HepG2 (cell line): Measurements from ENCODE around the gene APRT. TPM values are rescaled to one million over a fixed set of nuclear protein-coding genes. Genes with fewer than 3 reads are reported as not detected.

Experiments used
- ATAC-seq: fragments of 200-7000 bp; cut with Tn5 transposase; 3 replicates; pipeline ENCODE4 v1.9.1; 2020; ENCODE audit warnings: mild to moderate bottlenecking, moderate library complexity
- BruUV-seq: library from RNA; stranded (reverse); fragments of 400-500 nt; replicated peaks from 2 replicates; lab custom pipeline; 2021; lab: Mats Ljungman, UMichigan
- CTCF ChIA-PET: fragments of 300-600 bp; formaldehyde crosslinking; extraction: SDS; loops from one replicate; lab custom pipeline; 2021; ENCODE audit warnings: low total read pairs, inconsistent platforms, low intra/inter-chr PET ratio; lab: Yijun Ruan, JAX
- POLR2A ChIA-PET: fragments of 350-600 bp; sonication (Branson Sonifier 250); formaldehyde crosslinking; loops from one replicate; lab custom pipeline; 2020; ENCODE audit warnings: antibody characterized with exemption, inconsistent platforms; lab: Yijun Ruan, JAX
- DNase-seq: peaks from one replicate; pipeline ENCODE4 v3.0.0-alpha.2; 2015; ENCODE audit warnings: low spot score
- FAIRE-seq: peaks from 3 replicates; lab custom pipeline; 2011; peaks lifted over from hg19 to GRCh38; lab: Jason Lieb, UNC
- H2AFZ ChIP-seq: one replicate; pipeline ENCODE4 v1.6.1; 2011; ENCODE audit warnings: low read length, inconsistent platforms
- H3K27ac ChIP-seq: fragments of 300-600 bp; 3 replicates; pipeline ENCODE4 v1.8.0; 2011; ENCODE audit warnings: mixed run types, mild to moderate bottlenecking, mixed read lengths, low read length, inconsistent platforms; ENCODE audit not compliant: insufficient read depth; ENCODE audit errors: extremely low read length
- H3K27me3 ChIP-seq, 2 experiments: fragments of 200-600 bp in 1 of 2; 2 replicates in 1 of 2; 3 replicates in 1 of 2; pipeline versions ENCODE4 v1.6.0 to v1.8.0; 2011; ENCODE audit warnings: low read length in 2 of 2, mild to moderate bottlenecking in 2 of 2, moderate library complexity in 2 of 2, inconsistent platforms in 1 of 2; ENCODE audit not compliant: insufficient read depth in 2 of 2, control insufficient read depth in 1 of 2
- H3K36me3 ChIP-seq, 2 experiments: fragments of 200-600 bp in 1 of 2; replicated peaks in 1 of 2; 2 replicates in 1 of 2; 3 replicates in 1 of 2; pipeline versions ENCODE4 v1.5.1 to v1.8.0; 2011; ENCODE audit warnings: low read length in 2 of 2, inconsistent platforms in 1 of 2; ENCODE audit not compliant: insufficient read depth in 2 of 2, control insufficient read depth in 1 of 2
- H3K4me1 ChIP-seq: 2 replicates; pipeline ENCODE4 v1.5.1; 2012; ENCODE audit warnings: low read length, inconsistent platforms; ENCODE audit not compliant: insufficient read depth
- H3K4me2 ChIP-seq: 2 replicates; pipeline ENCODE4 v1.6.0; 2011; ENCODE audit warnings: low read depth, low read length, inconsistent platforms
- H3K4me3 ChIP-seq, 3 experiments: fragments of 200-600 bp in 1 of 3; sonication (generic), shearing (Covaris generic) in 1 of 3; replicated peaks in 1 of 3; 2 replicates each; pipeline ENCODE4 v1.5.1; 2011 to 2016; ENCODE audit warnings: low read length in 3 of 3, inconsistent platforms in 2 of 3, low read depth in 2 of 3, mild to moderate bottlenecking in 2 of 3, control low read depth in 1 of 3, mixed read lengths in 1 of 3; ENCODE audit not compliant: insufficient read depth in 1 of 3
- H3K79me2 ChIP-seq: one replicate; pipeline ENCODE4 v1.6.1; 2011; ENCODE audit warnings: low read length, inconsistent platforms; ENCODE audit not compliant: insufficient read depth
- H3K9ac ChIP-seq: 2 replicates; pipeline ENCODE4 v1.6.0; 2011; ENCODE audit warnings: mild to moderate bottlenecking, low read depth, low read length, inconsistent platforms; ENCODE audit not compliant: insufficient read depth
- H3K9me3 ChIP-seq: 2 replicates; pipeline ENCODE4 v1.5.1; 2012; ENCODE audit warnings: mild to moderate bottlenecking, low read length
- H4K20me1 ChIP-seq: 2 replicates; pipeline ENCODE4 v1.6.0; 2011; ENCODE audit warnings: inconsistent platforms, mild to moderate bottlenecking, low read length, moderate library complexity; ENCODE audit not compliant: insufficient read depth
- ATAD3A ChIP-seq: sonication (generic); formaldehyde crosslinking; IDR thresholded peaks from 2 replicates; pipeline ENCODE4 v1.4.0; 2020; ENCODE audit warnings: missing genetic modification reagents
- ATF7-NPFF ChIP-seq: sonication (generic); formaldehyde crosslinking; IDR thresholded peaks from 2 replicates; pipeline ENCODE4 v1.8.1; 2023; ENCODE audit warnings: mild to moderate bottlenecking, low read depth, missing genetic modification reagents, moderate library complexity
- E2F1 ChIP-seq: sonication (generic); formaldehyde crosslinking; IDR thresholded peaks from 2 replicates; pipeline ENCODE4 v1.5.0; 2020; ENCODE audit warnings: missing genetic modification reagents
- HDAC1 ChIP-seq: sonication (generic); formaldehyde crosslinking; IDR thresholded peaks from 2 replicates; pipeline ENCODE4 v1.5.1; 2020; ENCODE audit warnings: mild to moderate bottlenecking, missing genetic modification reagents
- HIVEP1 ChIP-seq: sonication (generic); formaldehyde crosslinking; IDR thresholded peaks from 2 replicates; pipeline ENCODE4 v1.4.0; 2020; ENCODE audit warnings: mild to moderate bottlenecking, missing genetic modification reagents
- KDM5A ChIP-seq: fragments of 200-600 bp; sonication (generic); IDR thresholded peaks from 2 replicates; pipeline ENCODE4 v1.7.0; 2018; ENCODE audit warnings: antibody characterized with exemption, mild to moderate bottlenecking, low read length, borderline replicate concordance
- KDM6A ChIP-seq: IDR thresholded peaks from 2 replicates; pipeline ENCODE4 v1.6.1; 2016; ENCODE audit warnings: low read depth
- KLF13 ChIP-seq: sonication (generic); formaldehyde crosslinking; IDR thresholded peaks from 2 replicates; pipeline ENCODE4 v1.4.0; 2020; ENCODE audit warnings: mild to moderate bottlenecking, missing genetic modification reagents
- MBD4 ChIP-seq: IDR thresholded peaks from 2 replicates; pipeline ENCODE4 v1.6.1; 2012; ENCODE audit warnings: low read length, inconsistent platforms, borderline replicate concordance
- MED13 ChIP-seq: sonication (generic); formaldehyde crosslinking; IDR thresholded peaks from 2 replicates; pipeline ENCODE4 v1.5.0; 2020; ENCODE audit warnings: missing genetic modification reagents
- NCOR1 ChIP-seq: fragments of 200-600 bp; sonication (generic); IDR thresholded peaks from 2 replicates; pipeline ENCODE4 v1.7.0; 2017; ENCODE audit warnings: antibody characterized with exemption, low read length, borderline replicate concordance
- SNAI1 ChIP-seq: sonication (generic); formaldehyde crosslinking; IDR thresholded peaks from 2 replicates; pipeline ENCODE4 v1.5.0; 2020; ENCODE audit warnings: mild to moderate bottlenecking, missing genetic modification reagents, borderline replicate concordance
- SNAPC5 ChIP-seq: sonication (generic); formaldehyde crosslinking; IDR thresholded peaks from 2 replicates; pipeline ENCODE4 v1.8.1; 2023; ENCODE audit warnings: mild to moderate bottlenecking, missing genetic modification reagents, borderline replicate concordance
- TAF1 ChIP-seq: sonication (generic); formaldehyde crosslinking; IDR thresholded peaks from 2 replicates; pipeline ENCODE4 v1.4.0; 2020; ENCODE audit warnings: missing genetic modification reagents
- TGIF2 ChIP-seq: IDR thresholded peaks from 2 replicates; pipeline ENCODE4 v1.6.1; 2016; ENCODE audit warnings: control low read depth, missing compliant biosample characterization
- ZBTB7A ChIP-seq: sonication (generic); formaldehyde crosslinking; IDR thresholded peaks from 2 replicates; pipeline ENCODE4 v1.8.0; 2022; ENCODE audit warnings: mild to moderate bottlenecking, missing genetic modification reagents
- ZNF24 ChIP-seq: fragments of 450-650 bp; IDR thresholded peaks from 2 replicates; pipeline ENCODE4 v1.6.1; 2017; ENCODE audit warnings: antibody characterized with exemption, mild to moderate bottlenecking
- ZNF530 ChIP-seq: sonication (generic); formaldehyde crosslinking; IDR thresholded peaks from 2 replicates; pipeline ENCODE4 v1.5.0; 2020; ENCODE audit warnings: low read depth, mild to moderate bottlenecking, missing genetic modification reagents
- ZNF550 ChIP-seq: sonication (generic); formaldehyde crosslinking; IDR thresholded peaks from 2 replicates; pipeline ENCODE4 v1.4.0; 2020; ENCODE audit warnings: mild to moderate bottlenecking, missing genetic modification reagents, borderline replicate concordance
- ZNF607 ChIP-seq: sonication (generic); formaldehyde crosslinking; IDR thresholded peaks from 2 replicates; pipeline ENCODE4 v1.5.1; 2020; ENCODE audit warnings: missing genetic modification reagents, mild to moderate bottlenecking, borderline replicate concordance
- ZNF674 ChIP-seq: sonication (generic); formaldehyde crosslinking; IDR thresholded peaks from 2 replicates; pipeline ENCODE4 v1.5.0; 2020; ENCODE audit warnings: low read depth, mild to moderate bottlenecking, missing genetic modification reagents
- ZNF776 ChIP-seq: sonication (generic); formaldehyde crosslinking; IDR thresholded peaks from 2 replicates; pipeline ENCODE4 v1.4.0; 2020; ENCODE audit warnings: mild to moderate bottlenecking, missing genetic modification reagents
- WGBS: methylation state at CpG from one replicate; pipeline ENCODE4 v1.1.6; 2017; ENCODE audit warnings: low lambda C conversion rate; 5-methylcytosine and 5-hydroxymethylcytosine counted together
- in situ Hi-C: cut with HindIII; loops from 2 replicates; pipeline ENCODE4 v1.10.0; 2017; ENCODE audit warnings: low pct_unique_long_range_greater_than_20kb; ENCODE audit not compliant: extremely low pct_ligation_motif_present
- intact Hi-C: fragments of 100-400 bp; cut with micrococcal nuclease; formaldehyde crosslinking; loops from one replicate; pipeline ENCODE4 v1.10.0; 2022; ENCODE audit not compliant: unreplicated experiment
- polyA plus RNA-seq, 8 experiments: library from polyadenylated mRNA; depleted of rRNA in 3 of 8; stranded (reverse) in 7 of 8; unstranded in 1 of 8; fragments of >200 nt; fragmentation: Illumina TruSeq in 4 of 8; extraction: Trizol in 4 of 8; gene quantifications; 2 replicates each; pipeline versions ENCODE4 v1.2.1 to v1.2.3, GENCODE V29; 2011 to 2016; ENCODE audit warnings: low read depth in 4 of 8, missing spikeins in 1 of 8, mixed read lengths in 1 of 8; ENCODE audit not compliant: insufficient read depth in 1 of 8
- total RNA-seq, 5 experiments: library from RNA; depleted of rRNA; stranded (reverse); fragments of >200 nt; fragmentation: Illumina TruSeq; extraction: Trizol; gene quantifications; 2 replicates each; pipeline ENCODE4 v1.2.3, GENCODE V29; 2016; ENCODE audit warnings: low read depth in 1 of 5
- TF ChIP-seq, protein P1 (sequence below): sonication (generic); formaldehyde crosslinking; IDR thresholded peaks from 2 replicates; pipeline ENCODE4 v1.4.0; 2020; ENCODE audit warnings: low read depth, mild to moderate bottlenecking, missing genetic modification reagents

The APRT gene
- total and polyA plus RNA-seq, 2 of the 13 experiments (the other 11 are each of a cell fraction or from before 2014, with no cell fraction given) = 155 to 242 TPM

DNA sequence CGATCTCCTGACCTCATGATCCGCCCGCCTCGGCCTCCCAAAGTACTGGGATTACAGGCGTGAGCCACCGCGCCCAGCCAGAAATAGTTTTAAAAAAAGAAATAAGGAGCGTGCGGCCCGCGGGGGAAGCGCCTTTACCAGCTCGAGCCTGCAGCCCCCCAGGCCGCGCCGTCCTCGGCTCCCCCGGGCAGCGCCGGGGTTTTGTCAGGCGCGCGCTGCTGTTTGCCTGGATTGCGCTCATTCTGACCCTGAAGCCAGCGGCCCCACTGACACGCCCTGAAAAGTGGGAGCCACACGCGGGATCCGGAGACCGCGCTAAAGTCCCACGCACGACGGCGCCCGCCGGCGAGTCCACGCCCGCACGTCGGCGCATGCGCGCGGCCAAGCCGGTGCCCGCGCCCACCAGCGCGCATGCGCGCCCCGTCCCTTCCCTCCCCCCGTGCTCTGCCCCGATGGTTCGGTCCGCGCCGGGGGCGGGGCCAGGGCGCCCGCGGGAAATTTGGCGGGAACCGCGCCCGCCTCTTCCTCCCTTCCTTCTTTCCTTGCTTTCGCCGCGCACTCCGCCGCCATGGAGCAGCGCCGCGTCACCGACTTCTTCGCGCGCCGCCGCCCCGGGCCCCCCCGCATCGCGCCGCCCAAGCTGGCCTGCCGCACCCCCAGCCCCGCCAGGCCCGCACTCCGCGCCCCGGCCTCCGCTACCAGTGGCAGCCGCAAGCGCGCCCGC, 8.3 kb downstream of the APRT start, which contains the start of gene CDT1:
Gene CDT1 (plus strand): TSS at position 526 of the 724 bp plus-strand sequence. CDS start 43 bp downstream, at position 569.
- in situ Hi-C loops (loop anchor here (5.0 kb wide), 1 partner anchor 46 kb away; no protein-coding TSS in a partner anchor), intact Hi-C loops (no loop called here)
- H3K4me1 ChIP-seq = peaks cover 24% of the 10 kb centered on the region
- FAIRE-seq (peak; percentile 61), ATAC-seq (peak; percentile 9; the same call in 1 of the 3 replicates), DNase-seq (peak; percentile 65)
- no TSS peak for BruUV-seq
- H3K27me3 ChIP-seq = no peaks in the 10 kb centered on the region
- H3K9me3 ChIP-seq = no peaks in the 10 kb centered on the region
- peaks cover 11 to 29% of the 10 kb centered on the region in 2 experiments for H3K36me3 ChIP-seq
- peak within 1 kb of the TSS; percentile 77 for H3K9ac ChIP-seq
- no peak within 1 kb of the TSS for H2AFZ ChIP-seq
- peaks cover 14% of the 10 kb centered on the region for H3K79me2 ChIP-seq
- peak within 1 kb of the TSS; percentile 99 for H3K4me2 ChIP-seq
- no peaks in the 10 kb centered on the region for H4K20me1 ChIP-seq
- H3K27ac ChIP-seq = peak within 1 kb of the TSS; percentile 71
- H3K4me3 ChIP-seq = peak within 1 kb of the TSS; percentile 73 to 88 (median 76)
- under 1% methylated on average over 81 of the region's 98 CpGs for WGBS
- ChIA-PET POLR2A (interaction anchor here (1.1 to 1.3 kb wide), 2 partner anchors 8 to 10 kb away, joined by 3 to 5 read pairs; partner anchors contain the start of gene APRT), CTCF (no interaction called here)
- TF ChIP-seq SNAI1 (CRISPR knock-in tag) (no peak), HIVEP1 (CRISPR knock-in tag) (no peak), ZNF674 (CRISPR knock-in tag) (no peak), SNAPC5 (CRISPR knock-in tag) (no peak), KLF13 (no peak), NCOR1 (no peak), ZNF530 (CRISPR knock-in tag) (no peak), ZNF24 (no peak), KDM5A (peak; percentile 44; the same call in 1 of the 2 replicates), ZNF550 (CRISPR knock-in tag) (no peak), E2F1 (CRISPR knock-in tag) (peak; percentile 98), TAF1 (CRISPR knock-in tag) (peak; percentile 59), ZNF776 (CRISPR knock-in tag) (peak; percentile 87), TGIF2 (CRISPR knock-in tag) (peak; percentile 57; the same call in 1 of the 2 replicates), HDAC1 (peak; percentile 39; the same call in 1 of the 2 replicates), ATAD3A (no peak), ZBTB7A (CRISPR knock-in tag) (0 out of 2 replicates have a peak, but pooled peaks have one; percentile 16), ATF7-NPFF (CRISPR knock-in tag) (peak; percentile 97), KDM6A (CRISPR knock-in tag) (no peak), ZNF607 (peak; percentile 90; the same call in 1 of the 2 replicates), MBD4 (no peak), MED13 (CRISPR knock-in tag) (0 out of 2 replicates have a peak, but pooled peaks have one; percentile 56)
- TF ChIP-seq, protein P1, sequence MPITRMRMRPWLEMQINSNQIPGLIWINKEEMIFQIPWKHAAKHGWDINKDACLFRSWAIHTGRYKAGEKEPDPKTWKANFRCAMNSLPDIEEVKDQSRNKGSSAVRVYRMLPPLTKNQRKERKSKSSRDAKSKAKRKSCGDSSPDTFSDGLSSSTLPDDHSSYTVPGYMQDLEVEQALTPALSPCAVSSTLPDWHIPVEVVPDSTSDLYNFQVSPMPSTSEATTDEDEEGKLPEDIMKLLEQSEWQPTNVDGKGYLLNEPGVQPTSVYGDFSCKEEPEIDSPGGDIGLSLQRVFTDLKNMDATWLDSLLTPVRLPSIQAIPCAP (CRISPR knock-in tag) = no peak
